Erythroblast (primary cell): ENCODE results near the gene OTOGL.

Source experiments
- DNase-seq, 2 experiments: peaks; one replicate each; lab custom pipeline; 2025; lab: John Stamatoyannopoulos, UW
- GATA1 ChIP-seq: IDR thresholded peaks from 2 replicates; pipeline ENCODE4 v1.6.1; 2011; ENCODE audit warnings: low read depth, mild to moderate bottlenecking, control low read depth, low read length, moderate library complexity
- POLR2A ChIP-seq: IDR thresholded peaks from 2 replicates; pipeline ENCODE4 v1.6.1; 2011; ENCODE audit warnings: mild to moderate bottlenecking, low read length

The OTOGL gene

DNA sequence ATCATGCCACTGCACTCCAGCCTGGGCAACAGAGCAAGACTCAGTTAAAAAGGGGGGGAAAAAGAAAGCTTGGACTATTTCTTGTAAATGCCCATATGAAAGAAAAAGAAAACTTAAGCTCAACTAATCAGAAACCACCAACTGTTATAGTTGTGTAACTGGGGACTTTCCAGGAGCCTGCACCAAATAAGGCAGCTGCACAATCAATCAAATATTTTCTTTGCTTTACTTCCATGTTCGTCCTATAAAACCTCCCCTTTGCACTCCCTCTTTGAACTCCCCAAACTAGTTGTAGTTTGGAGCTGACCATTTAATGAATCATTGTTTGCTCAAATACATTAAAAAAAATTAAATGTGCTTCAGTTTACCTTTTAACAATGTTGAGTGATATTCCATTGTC is 54.9 kb downstream of the OTOGL start:
- no peak for DNase-seq

DNA sequence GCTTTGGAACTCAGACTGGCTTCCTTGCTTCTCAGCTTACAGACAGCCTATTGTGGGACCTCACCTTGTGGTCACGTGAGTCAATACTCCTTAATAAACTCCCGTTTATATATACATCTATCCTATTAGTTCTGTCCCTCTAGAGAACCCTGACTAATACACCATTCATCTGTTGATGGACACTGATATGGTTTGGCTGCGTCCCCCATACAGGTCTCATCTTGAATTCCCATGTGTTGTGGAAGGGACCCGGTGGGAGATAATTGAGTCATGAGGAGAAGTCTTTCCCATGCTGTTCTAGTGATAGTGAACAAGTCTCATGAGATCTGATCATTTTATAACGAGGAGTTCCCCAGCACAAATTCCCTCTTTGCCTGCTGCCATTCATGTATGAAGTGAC is 57.0 kb downstream of the OTOGL start:
- no peak for TF ChIP-seq GATA1
- no peak for TF ChIP-seq POLR2A
- no peak for DNase-seq

More for the DNA sequence above, 54.9 kb downstream of the OTOGL start:
- TF ChIP-seq POLR2A = no peak
- no peak for TF ChIP-seq GATA1

DNA sequence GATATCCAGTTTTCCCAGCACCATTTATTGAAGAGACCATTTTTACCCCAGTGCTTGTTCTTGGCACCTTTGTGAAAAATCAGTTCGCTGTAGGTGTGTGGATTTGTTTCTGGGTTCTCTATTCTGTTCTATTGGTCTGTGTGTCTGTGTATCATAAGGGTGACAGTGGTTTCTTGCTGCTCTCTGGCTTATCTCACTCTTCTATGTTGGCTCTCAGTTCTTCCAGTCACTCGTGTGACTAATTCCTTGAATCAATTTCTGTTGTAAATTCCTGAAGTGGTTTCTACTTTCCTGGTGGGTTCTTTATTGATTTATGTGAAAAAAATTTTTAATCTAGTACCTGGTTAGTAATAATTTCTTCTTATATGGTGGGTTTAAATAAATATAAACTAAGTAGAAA is 58.3 kb downstream of the OTOGL start:
- DNase-seq = no peak

DNA sequence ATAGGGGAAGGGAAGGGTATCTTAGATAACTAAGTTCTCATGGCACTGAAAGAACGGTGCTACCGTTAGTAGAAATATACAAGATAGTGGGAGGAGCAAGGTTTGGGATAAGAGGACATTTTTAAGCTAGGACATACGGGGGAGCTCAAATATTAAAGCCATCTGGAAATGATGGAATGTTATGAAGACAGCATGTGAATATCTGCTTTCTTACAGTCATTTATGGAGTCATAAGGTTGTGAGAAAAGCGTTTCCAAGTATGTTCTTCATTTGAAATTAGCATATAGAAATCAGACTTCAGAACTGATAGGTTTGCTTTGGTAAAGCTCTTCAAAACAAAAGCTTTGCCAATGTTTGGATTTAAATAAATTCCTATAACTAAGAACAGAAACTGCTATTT is 62.3 kb downstream of the OTOGL start:
- no peak for DNase-seq
- no peak for TF ChIP-seq GATA1
- TF ChIP-seq POLR2A = no peak

More for the DNA sequence above, 58.3 kb downstream of the OTOGL start:
- TF ChIP-seq GATA1 (no peak), POLR2A (no peak)

DNA sequence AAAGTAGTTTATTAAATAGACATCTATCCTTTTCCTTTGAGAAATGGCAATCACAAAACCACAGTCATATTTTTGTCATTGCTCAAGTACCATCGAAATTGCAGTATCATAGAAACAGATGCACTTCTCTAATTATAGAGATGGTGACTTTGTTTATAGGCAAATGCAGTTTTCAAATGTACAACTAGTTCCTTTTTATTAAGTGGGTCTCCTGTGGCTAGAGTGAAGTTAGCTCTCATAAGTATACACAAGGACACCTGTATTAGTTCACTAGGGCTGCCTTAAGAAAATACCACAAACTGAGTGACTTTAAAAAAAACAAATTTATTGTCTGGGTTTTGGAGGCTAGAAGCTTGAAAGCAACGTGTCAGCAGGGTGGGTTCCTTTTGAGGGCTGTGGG is 62.8 kb downstream of the OTOGL start:
- no peak for DNase-seq
- no peak for TF ChIP-seq POLR2A
- no peak for TF ChIP-seq GATA1

DNA sequence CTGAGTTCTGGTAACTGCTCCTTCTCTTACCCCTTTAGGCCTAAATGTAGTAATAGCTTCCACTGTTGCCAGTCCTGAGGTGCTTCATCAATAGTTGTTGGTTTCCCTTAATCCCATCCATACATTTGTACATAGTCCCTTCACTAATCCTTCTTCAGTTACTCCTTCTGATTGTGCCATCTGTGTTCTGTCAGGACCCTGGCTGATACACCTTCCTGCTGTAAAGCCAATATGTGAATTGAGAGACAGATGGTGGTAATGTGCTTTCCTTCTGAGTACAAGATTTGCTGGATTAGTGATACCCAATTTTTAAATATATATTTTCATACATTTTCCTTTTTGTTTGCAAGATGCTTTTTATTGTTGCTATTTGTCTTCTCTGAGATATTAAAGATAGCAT is 66.4 kb downstream of the OTOGL start:
- DNase-seq = no peak
- TF ChIP-seq POLR2A = no peak
- no peak for TF ChIP-seq GATA1

DNA sequence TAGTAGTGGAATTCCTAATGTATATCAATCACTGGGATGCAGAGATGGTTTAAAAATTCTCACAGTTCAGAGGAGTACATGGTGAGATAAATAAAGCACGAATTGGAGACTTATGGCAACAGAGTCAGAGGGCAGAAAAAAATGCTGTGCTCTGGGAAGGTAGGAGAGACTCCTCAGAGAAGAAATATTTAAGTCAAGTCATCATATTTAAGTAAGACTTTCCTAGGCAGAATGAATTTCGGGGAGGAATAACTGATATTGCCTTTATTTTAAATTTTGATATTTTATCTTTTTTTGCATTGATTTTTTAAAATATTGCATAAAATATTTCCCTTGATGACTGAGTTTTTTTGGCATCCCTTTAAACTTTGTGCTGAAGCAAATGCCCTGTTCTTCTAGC is 67.4 kb downstream of the OTOGL start:
- TF ChIP-seq POLR2A = no peak
- TF ChIP-seq GATA1 = no peak

DNA sequence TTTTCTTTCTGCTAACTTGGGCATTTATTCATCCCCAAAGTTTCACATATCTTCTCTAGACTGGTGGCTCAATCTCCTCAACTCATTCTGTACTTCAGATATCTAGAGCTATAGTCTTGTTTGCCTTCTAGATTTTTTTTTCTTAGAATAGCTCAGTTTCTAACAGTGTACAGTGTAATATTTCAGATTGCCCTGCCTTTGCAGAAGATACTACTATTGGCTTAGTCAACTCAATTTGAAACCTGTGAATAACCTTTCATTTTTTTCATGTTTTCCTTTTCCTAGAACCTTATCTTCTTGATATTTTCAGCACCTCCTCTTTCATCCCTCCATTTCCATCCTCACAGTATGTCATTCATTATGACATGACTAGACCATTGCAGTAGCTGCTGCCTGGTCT is 69.6 kb downstream of the OTOGL start:
- no peak for DNase-seq
- TF ChIP-seq GATA1 = no peak
- no peak for TF ChIP-seq POLR2A

More for the DNA sequence above, 67.4 kb downstream of the OTOGL start:
- no peak for DNase-seq

DNA sequence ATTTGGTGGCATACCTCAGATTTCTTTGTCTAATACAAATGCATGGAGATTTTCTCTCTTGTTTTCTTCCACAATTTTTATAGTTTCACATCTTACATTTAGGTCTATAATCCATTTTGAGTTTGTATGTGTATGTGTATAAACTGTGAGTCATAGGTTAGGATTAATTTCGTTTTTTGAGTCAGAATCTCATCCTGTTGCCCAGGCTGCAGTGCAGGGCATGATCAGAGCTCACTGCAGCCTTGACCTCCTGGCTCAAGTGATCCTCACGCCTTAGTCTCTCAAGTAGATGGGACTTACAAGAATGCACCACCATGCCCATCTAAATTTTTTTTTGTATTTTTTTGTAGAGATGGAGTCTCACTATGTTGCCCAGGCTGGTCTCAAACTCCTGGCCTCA is 71.6 kb downstream of the OTOGL start:
- no peak for TF ChIP-seq GATA1
- TF ChIP-seq POLR2A = no peak
- no peak for DNase-seq

DNA sequence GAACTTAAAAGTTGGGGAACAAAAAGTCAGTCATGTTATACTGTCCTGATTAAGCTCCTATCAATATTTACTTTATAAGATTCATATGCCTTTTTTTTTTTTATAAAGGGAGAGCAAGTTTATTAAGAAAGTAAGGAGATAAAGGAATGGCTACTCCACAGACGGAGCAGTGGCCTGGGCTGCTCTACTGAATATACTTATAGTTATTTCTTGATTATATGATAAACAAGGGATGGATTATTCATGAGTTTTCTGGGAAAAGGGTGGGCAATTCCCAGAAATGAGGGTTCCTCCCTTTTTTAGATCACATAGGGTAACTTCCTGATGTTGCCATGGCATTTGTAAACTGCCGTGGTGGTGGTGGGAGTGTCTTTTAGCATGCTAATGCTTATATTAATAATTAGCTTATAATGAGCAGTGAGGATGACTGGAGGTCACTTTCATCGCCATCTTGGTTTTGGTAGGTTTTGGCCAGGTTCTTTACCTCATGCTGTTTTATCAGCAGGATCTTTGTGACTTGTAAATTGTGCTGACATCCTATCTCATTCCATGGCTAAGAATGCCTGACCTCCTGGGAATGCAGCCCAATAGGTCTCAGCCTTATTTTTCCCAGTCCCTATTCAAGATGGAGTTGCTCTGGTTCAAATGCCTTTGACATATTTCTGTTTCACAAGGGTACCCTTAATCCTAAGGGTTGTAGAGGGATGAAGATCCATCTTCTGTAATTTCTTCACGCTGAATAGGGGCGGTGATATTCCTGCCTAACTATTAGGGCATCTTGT is 73.9 kb downstream of the OTOGL start:
- DNase-seq = no peak
- no peak for TF ChIP-seq POLR2A
- TF ChIP-seq GATA1 = no peak

DNA sequence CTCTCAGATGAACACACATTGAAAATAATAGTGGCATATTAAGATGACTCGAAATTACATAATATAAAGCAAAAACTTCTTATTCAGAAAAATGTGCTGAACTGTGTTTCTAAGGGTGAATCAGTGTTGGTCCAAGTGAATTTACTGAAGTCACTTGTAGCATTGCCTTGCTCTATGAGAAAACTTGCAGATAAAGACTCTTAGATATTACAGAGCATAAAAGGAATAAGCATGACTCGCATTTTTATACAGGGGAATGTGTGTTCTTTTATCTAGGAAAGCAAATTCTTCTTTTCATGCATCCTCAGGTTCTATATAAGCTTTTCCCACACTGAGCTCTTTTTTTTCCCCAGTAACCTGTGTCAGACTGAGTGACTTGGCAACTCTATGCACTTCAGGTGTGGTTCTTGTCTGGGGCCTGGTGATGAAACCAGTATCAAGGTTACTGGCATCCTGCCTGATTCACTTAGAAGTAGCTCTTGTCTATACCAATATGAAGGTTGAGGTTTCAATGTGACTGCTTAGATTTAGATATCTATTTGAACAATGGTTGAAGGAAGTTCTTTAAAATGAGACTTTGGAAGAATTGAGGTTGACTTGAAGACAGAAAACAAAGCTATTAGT is 76.1 kb downstream of the OTOGL start:
- TF ChIP-seq GATA1 (no peak), POLR2A (no peak)
- no peak for DNase-seq

DNA sequence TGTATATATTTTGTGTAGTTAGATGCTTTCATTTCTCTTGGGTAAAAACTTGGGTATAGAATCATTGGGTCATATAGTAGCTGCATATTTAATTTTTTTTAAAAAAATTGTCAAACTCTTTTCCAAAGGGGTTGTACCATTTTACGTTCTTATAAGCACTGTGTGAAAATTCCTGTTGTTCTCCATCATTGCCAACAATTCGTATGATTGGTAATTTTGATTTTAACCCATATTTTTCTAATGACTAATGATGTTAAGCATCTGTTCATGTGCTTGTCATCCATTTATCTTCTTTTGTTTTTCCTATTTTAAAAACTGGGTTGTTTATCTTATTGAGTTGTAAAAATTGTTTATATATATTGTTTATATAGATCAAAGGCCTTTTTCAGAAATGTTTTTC is 77.4 kb downstream of the OTOGL start:
- TF ChIP-seq GATA1 (no peak), POLR2A (no peak)
- no peak for DNase-seq

DNA sequence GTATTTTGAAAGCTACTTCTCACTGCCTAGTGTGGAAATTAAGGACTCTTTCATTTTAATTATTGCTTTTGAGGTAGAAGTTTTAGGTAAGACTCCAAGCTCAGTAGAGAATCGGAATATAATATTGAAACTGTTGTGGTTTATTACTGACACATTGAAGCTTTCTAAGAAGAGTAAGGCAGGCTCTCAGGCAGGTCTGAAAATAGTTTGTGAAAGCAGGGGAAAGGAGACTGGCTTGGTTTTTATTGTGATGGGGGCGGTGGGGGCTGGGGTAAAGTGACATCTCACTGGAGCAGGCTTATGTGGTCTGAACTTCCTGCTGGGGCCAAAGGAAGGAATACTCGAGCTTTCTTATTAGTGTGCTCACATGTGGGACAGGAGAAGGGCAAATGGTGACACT is 79.5 kb downstream of the OTOGL start:
- no peak for DNase-seq
- TF ChIP-seq GATA1 = no peak
- no peak for TF ChIP-seq POLR2A

DNA sequence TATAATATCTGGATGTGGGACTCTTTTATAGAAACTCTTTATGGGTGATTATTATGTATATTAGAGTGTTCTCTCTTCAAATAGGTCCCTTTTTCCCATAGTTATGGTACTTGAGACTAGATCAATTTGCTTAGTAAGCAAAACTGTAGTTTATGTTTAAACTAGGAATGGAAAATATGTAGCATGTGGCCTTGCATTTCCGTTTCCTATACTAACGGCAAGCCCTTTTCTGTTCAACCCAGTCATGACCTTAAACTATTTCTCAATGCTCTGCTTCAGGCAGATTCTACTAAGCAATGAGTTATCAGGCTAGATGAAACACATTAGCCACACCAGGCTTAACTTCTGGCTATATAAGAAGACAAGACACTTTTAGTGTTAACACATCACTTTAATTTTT is 84.6 kb downstream of the OTOGL start:
- no peak for DNase-seq
- TF ChIP-seq POLR2A (no peak), GATA1 (no peak)

DNA sequence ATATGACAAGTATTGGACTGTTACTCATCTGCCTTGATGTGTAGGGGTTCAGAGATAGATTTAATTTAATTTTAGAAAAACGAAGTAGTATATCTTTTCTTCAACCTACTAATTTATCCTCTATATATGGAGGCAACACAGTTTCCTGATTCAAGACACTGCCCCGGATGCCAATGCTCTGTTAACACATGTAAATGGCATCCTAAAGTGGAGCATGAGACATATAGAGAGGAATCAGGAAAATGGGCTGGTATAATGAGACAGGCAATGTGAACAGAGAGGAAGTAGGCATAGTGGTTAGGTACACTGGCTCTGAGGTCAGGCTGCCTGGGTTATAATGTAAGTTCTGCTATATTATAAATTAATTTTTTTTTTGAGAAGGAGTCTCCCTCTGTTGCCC is 85.6 kb downstream of the OTOGL start:
- TF ChIP-seq POLR2A (no peak), GATA1 (no peak)
- no peak for DNase-seq
